ENCODE measurements around the gene PRKCB.

The PRKCB gene

GRCh38 chr16:24073321-24073720, 237.5 kb downstream of the PRKCB start:
- TF ChIP-seq CTCF (IDR thresholded peaks at IDR 0.05): no peak
- no peaks in the 10 kb centered on the region for H3K4me1 ChIP-seq (ENCODE audit: control insufficient read depth in 1 of 2, insufficient read depth in 1 of 2, low read depth in 1 of 2, low read length in 1 of 2)
- H3K4me3 ChIP-seq (ENCODE audit: low read depth in 1 of 2, low read length in 1 of 2): no peak overlapping the region
- no peak overlapping the region for H3K27ac ChIP-seq
- no peaks in the 10 kb centered on the region for H3K27me3 ChIP-seq
- no peaks in the 10 kb centered on the region for H3K9me3 ChIP-seq
- peaks cover 37% of the 10 kb centered on the region for H3K36me3 ChIP-seq

DNA sequence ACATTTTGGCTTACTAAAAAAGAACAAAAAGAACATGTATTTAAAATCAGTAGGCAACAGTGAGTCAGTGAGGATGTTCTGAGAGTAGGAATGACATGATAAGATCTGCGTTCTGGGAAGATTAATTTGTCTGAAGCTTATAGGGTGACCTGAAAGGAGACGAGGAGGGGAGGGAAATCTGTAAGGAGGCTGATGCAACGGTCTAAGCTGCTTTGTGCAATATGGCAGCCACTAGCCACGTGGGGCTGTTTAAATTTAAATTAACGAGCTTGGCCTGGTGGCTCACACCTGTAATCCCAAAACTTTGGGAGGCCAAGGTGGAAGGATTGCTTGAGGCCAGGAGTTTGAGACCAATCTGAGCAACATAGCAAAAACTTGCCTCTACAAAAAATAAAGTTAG, 238.8 kb downstream of the PRKCB start:
- no peak for TF ChIP-seq CTCF (IDR thresholded peaks at IDR 0.05)
- H3K27me3 ChIP-seq: no peaks in the 10 kb centered on the region
- no peaks in the 10 kb centered on the region for H3K9me3 ChIP-seq

GRCh38 chr16:24075302-24075701, 239.5 kb downstream of the PRKCB start:
- Histone ChIP-seq H3K4me1 (ENCODE audit: control insufficient read depth in 1 of 2, insufficient read depth in 1 of 2, low read depth in 1 of 2, low read length in 1 of 2) (no peaks in the 10 kb centered on the region), H3K36me3 (peaks cover 37% of the 10 kb centered on the region), H3K9me3 (no peaks in the 10 kb centered on the region), H3K27ac (no peak overlapping the region), H3K4me3 (ENCODE audit: low read depth in 1 of 2, low read length in 1 of 2) (no peak overlapping the region), H3K27me3 (no peaks in the 10 kb centered on the region)
- TF ChIP-seq CTCF (IDR thresholded peaks at IDR 0.05): no peak

More for the DNA sequence above, 238.8 kb downstream of the PRKCB start:
- no peak overlapping the region for H3K4me3 ChIP-seq (ENCODE audit: low read depth in 1 of 2, low read length in 1 of 2)
- no peak overlapping the region for H3K27ac ChIP-seq
- no peaks in the 10 kb centered on the region for H3K4me1 ChIP-seq (ENCODE audit: control insufficient read depth in 1 of 2, insufficient read depth in 1 of 2, low read depth in 1 of 2, low read length in 1 of 2)
- peaks cover 40% of the 10 kb centered on the region for H3K36me3 ChIP-seq

DNA sequence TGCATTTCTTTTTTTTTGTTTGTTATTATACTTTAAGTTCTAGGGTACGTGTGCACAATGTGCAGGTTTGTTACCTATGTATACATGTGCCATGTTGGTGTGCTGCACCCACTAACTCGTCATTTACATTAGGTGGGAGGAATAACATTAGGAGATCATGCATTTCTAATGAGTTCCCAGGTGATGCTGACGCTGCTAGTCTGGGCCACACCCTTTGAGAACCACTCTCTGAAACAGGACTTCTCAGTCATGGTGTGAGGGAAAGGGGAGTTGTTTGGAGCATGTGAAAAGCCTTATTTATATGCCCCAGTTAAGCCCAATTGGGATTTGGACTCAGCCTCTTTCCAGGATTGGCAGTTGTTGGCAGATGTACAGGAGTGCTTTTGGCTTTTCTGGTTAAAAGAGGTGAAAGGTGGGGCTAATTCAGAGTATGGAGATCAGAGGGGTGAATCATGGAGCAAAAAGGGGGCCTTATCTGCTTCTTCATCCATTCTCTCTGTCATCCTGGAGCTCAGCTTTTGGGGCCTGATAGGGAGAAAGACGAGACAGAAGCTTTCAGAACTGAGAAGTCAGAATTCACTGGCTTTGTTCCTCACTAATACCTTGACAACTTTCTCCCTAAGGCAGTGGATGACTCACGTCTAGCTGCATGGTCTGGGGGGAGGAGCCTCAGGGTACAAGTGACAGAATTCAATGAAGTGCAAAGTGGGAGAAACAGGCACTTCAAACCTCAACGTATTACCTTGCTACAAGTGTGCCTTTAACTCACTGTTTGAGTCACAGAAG, 240.3 kb downstream of the PRKCB start:
- H3K27me3 ChIP-seq: no peaks in the 10 kb centered on the region
- no peak for TF ChIP-seq CTCF (IDR thresholded peaks at IDR 0.05)
- H3K27ac ChIP-seq: no peak overlapping the region
- peaks cover 37% of the 10 kb centered on the region for H3K36me3 ChIP-seq
- H3K4me3 ChIP-seq (ENCODE audit: low read depth in 1 of 2, low read length in 1 of 2): no peak overlapping the region
- no peaks in the 10 kb centered on the region for H3K4me1 ChIP-seq (ENCODE audit: control insufficient read depth in 1 of 2, insufficient read depth in 1 of 2, low read depth in 1 of 2, low read length in 1 of 2)
- H3K9me3 ChIP-seq: no peaks in the 10 kb centered on the region

DNA sequence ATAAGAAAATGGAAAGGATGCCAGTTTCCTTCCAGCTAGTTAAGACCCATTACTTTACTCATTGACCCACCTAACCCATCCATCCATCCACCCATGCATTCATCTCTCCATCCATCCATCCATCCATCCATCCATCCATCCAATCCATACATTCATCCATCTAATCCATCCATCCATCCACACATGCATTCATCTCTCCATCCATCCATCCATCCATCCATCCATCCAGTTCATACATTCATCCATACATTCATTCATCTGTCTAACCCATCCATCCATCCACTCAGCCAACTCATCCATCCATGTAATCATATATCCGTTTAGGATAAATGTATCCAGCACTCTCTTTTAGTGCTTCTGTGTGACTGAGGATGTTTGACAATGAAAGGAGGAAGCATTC, 241.5 kb downstream of the PRKCB start:
- no peaks in the 10 kb centered on the region for H3K27me3 ChIP-seq
- no peak overlapping the region for H3K4me3 ChIP-seq (ENCODE audit: low read depth in 1 of 2, low read length in 1 of 2)
- H3K36me3 ChIP-seq: peaks cover 31% of the 10 kb centered on the region
- no peak overlapping the region for H3K27ac ChIP-seq
- no peak for TF ChIP-seq CTCF (IDR thresholded peaks at IDR 0.05)
- H3K9me3 ChIP-seq: no peaks in the 10 kb centered on the region
- no peaks in the 10 kb centered on the region for H3K4me1 ChIP-seq (ENCODE audit: control insufficient read depth in 1 of 2, insufficient read depth in 1 of 2, low read depth in 1 of 2, low read length in 1 of 2)

Measured in neutrophil (primary cell).